H9 (cell line): ENCODE data around the gene ALOX5. TPM values are rescaled to one million over a fixed set of nuclear protein-coding genes. Genes with fewer than 3 reads are reported as not detected.

Experiments
- DNase-seq: peaks from one replicate; pipeline ENCODE4 v3.0.0-alpha.2; 2017
- H2AFZ ChIP-seq: one replicate; pipeline ENCODE4 v1.6.1; 2013; ENCODE audit warnings: mild to moderate bottlenecking, low read length, control low read depth, moderate library complexity
- H2AK5ac ChIP-seq: 2 replicates; pipeline ENCODE4 v1.6.1; 2013; ENCODE audit warnings: low read length, control low read depth, mixed read lengths; ENCODE audit not compliant: insufficient read length
- H2BK120ac ChIP-seq: one replicate; pipeline ENCODE4 v1.6.1; 2013; ENCODE audit warnings: low read depth, mild to moderate bottlenecking, low read length, control low read depth, inconsistent platforms; ENCODE audit not compliant: poor library complexity, severe bottlenecking
- H2BK12ac ChIP-seq: 2 replicates; pipeline ENCODE4 v1.6.1; 2013; ENCODE audit warnings: low read length, control low read depth, mixed read lengths, low read depth; ENCODE audit not compliant: insufficient read length
- H2BK15ac ChIP-seq: 2 replicates; pipeline ENCODE4 v1.6.1; 2013; ENCODE audit warnings: low read depth, low read length, control low read depth
- H2BK20ac ChIP-seq: one replicate; pipeline ENCODE4 v1.6.1; 2013; ENCODE audit warnings: low read depth, mild to moderate bottlenecking, low read length, control low read depth, inconsistent platforms; ENCODE audit not compliant: poor library complexity, severe bottlenecking
- H2BK5ac ChIP-seq: 2 replicates; pipeline ENCODE4 v1.6.1; 2013; ENCODE audit warnings: low read length, control low read depth, mixed read lengths; ENCODE audit not compliant: insufficient read length
- H3K14ac ChIP-seq: 2 replicates; pipeline ENCODE4 v1.6.1; 2013; ENCODE audit warnings: low read length, control low read depth; ENCODE audit not compliant: insufficient read depth
- H3K18ac ChIP-seq: 2 replicates; pipeline ENCODE4 v1.6.1; 2013; ENCODE audit warnings: low read depth, mild to moderate bottlenecking, mixed read lengths, low read length, control low read depth; ENCODE audit not compliant: insufficient read length
- H3K23ac ChIP-seq: 2 replicates; pipeline ENCODE4 v1.6.1; 2013; ENCODE audit warnings: low read length, control low read depth, mixed read lengths, low read depth; ENCODE audit not compliant: insufficient read length
- H3K23me2 ChIP-seq: 2 replicates; pipeline ENCODE4 v1.6.1; 2013; ENCODE audit warnings: low read depth, mild to moderate bottlenecking, mixed read lengths, low read length, control low read depth; ENCODE audit not compliant: insufficient read length, poor library complexity, severe bottlenecking
- H3K27ac ChIP-seq: 2 replicates; pipeline ENCODE4 v1.5.1; 2013; ENCODE audit warnings: low read length, control low read depth, mixed read lengths, low read depth; ENCODE audit not compliant: insufficient read length
- H3K27me3 ChIP-seq: 2 replicates; pipeline ENCODE4 v1.6.1; 2013; ENCODE audit warnings: low read length, control low read depth, inconsistent platforms; ENCODE audit not compliant: insufficient read depth
- H3K4ac ChIP-seq: 2 replicates; pipeline ENCODE4 v1.6.1; 2013; ENCODE audit warnings: low read depth, mild to moderate bottlenecking, control low read depth, inconsistent platforms, low read length, moderate library complexity
- H3K4me1 ChIP-seq: 2 replicates; pipeline ENCODE4 v1.6.1; 2013; ENCODE audit warnings: low read length, control low read depth, inconsistent platforms; ENCODE audit not compliant: insufficient read depth
- H3K4me2 ChIP-seq: 2 replicates; pipeline ENCODE4 v1.6.1; 2013; ENCODE audit warnings: low read length, control low read depth, mixed read lengths; ENCODE audit not compliant: insufficient read length, insufficient read depth
- H3K56ac ChIP-seq: 2 replicates; pipeline ENCODE4 v1.6.1; 2013; ENCODE audit warnings: low read depth, mild to moderate bottlenecking, mixed read lengths, low read length, control low read depth; ENCODE audit not compliant: insufficient read length
- H3K79me1 ChIP-seq: 2 replicates; pipeline ENCODE4 v1.6.1; 2013; ENCODE audit warnings: low read depth, mild to moderate bottlenecking, moderate library complexity, low read length, control low read depth, inconsistent platforms; ENCODE audit not compliant: insufficient read depth, poor library complexity, severe bottlenecking
- H3K79me2 ChIP-seq: 2 replicates; pipeline ENCODE4 v1.6.1; 2013; ENCODE audit warnings: low read length, control low read depth, inconsistent platforms; ENCODE audit not compliant: insufficient read depth
- H3K9ac ChIP-seq: 2 replicates; pipeline ENCODE4 v1.6.1; 2013; ENCODE audit warnings: low read length, control low read depth, mixed read lengths; ENCODE audit not compliant: insufficient read length; ENCODE audit errors: extremely low read depth
- H3K9me3 ChIP-seq: one replicate; pipeline ENCODE4 v1.6.1; 2013; ENCODE audit warnings: low read depth, low read length, inconsistent platforms; ENCODE audit not compliant: control insufficient read depth
- H3T11ph ChIP-seq: one replicate; pipeline ENCODE4 v1.6.1; 2013; ENCODE audit warnings: mild to moderate bottlenecking, low read length, control low read depth, inconsistent platforms
- H4K20me1 ChIP-seq: one replicate; pipeline ENCODE4 v1.6.1; 2013; ENCODE audit not compliant: control insufficient read depth, insufficient read length, insufficient read depth
- H4K5ac ChIP-seq: 2 replicates; pipeline ENCODE4 v1.6.1; 2013; ENCODE audit warnings: low read depth, mild to moderate bottlenecking, mixed read lengths, low read length, control low read depth; ENCODE audit not compliant: insufficient read length
- H4K8ac ChIP-seq: replicated peaks from 2 replicates; pipeline ENCODE4 v1.6.1; 2013; ENCODE audit warnings: low read length, control low read depth, mixed read lengths, low read depth; ENCODE audit not compliant: insufficient read length
- H4K91ac ChIP-seq: 2 replicates; pipeline ENCODE4 v1.6.1; 2013; ENCODE audit warnings: low read depth, mild to moderate bottlenecking, moderate library complexity, mixed read lengths, low read length, control low read depth; ENCODE audit not compliant: insufficient read length
- H3K27ac Mint-ChIP-seq, 3 experiments: 2 replicates in 2 of 3; 3 replicates in 1 of 3; pipeline ENCODE4 v1.8.0; 2020 to 2021; ENCODE audit warnings: mixed read lengths in 3 of 3, mild to moderate bottlenecking in 1 of 3, moderate library complexity in 1 of 3
- H3K27me3 Mint-ChIP-seq: 2 replicates; pipeline ENCODE4 v1.8.0; 2021; ENCODE audit warnings: low read depth, mild to moderate bottlenecking, moderate library complexity, mixed read lengths
- H3K36me3 Mint-ChIP-seq, 3 experiments: 2 replicates in 2 of 3; 3 replicates in 1 of 3; pipeline ENCODE4 v1.8.0; 2020 to 2021; ENCODE audit warnings: low read depth in 3 of 3, mixed read lengths in 3 of 3; ENCODE audit not compliant: insufficient read depth in 1 of 3
- H3K4me1 Mint-ChIP-seq, 2 experiments: 2 replicates each; pipeline ENCODE4 v1.8.0; 2020; ENCODE audit warnings: mixed read lengths in 2 of 2
- H3K4me3 Mint-ChIP-seq, 2 experiments: 2 replicates in 1 of 2; 3 replicates in 1 of 2; pipeline ENCODE4 v1.8.0; 2020 to 2021; ENCODE audit warnings: mild to moderate bottlenecking in 2 of 2, mixed read lengths in 2 of 2, moderate library complexity in 1 of 2
- H3K9me3 Mint-ChIP-seq, 2 experiments: 2 replicates in 1 of 2; 3 replicates in 1 of 2; pipeline ENCODE4 v1.8.0; 2020; ENCODE audit warnings: mild to moderate bottlenecking in 2 of 2, mixed read lengths in 2 of 2, moderate library complexity in 1 of 2
- WGBS: extraction: QIAGEN DNeasy Blood & Tissue Kit; methylation state at CpG from one replicate; pipeline ENCODE4 v1.1.7; 2013; ENCODE audit warnings: missing lambda C conversion rate, low lambda C conversion rate, mixed read lengths; ENCODE audit not compliant: insufficient read length; ENCODE audit errors: extremely low coverage; 5-methylcytosine and 5-hydroxymethylcytosine counted together
- total RNA-seq: library from RNA; stranded (reverse); gene quantifications from 2 replicates; pipeline ENCODE4 v1.2.1, GENCODE V29; 2021
- TF ChIP-seq, protein P1 (sequence below): fragments of 200-600 bp; sonication (generic); conservative IDR thresholded peaks from 3 replicates; pipeline ENCODE4 v1.8.0; 2021; ENCODE audit warnings: antibody characterized with exemption, mild to moderate bottlenecking

The ALOX5 gene
- total RNA-seq, 1 experiment from 2014 or later, result 3.7 TPM

DNA sequence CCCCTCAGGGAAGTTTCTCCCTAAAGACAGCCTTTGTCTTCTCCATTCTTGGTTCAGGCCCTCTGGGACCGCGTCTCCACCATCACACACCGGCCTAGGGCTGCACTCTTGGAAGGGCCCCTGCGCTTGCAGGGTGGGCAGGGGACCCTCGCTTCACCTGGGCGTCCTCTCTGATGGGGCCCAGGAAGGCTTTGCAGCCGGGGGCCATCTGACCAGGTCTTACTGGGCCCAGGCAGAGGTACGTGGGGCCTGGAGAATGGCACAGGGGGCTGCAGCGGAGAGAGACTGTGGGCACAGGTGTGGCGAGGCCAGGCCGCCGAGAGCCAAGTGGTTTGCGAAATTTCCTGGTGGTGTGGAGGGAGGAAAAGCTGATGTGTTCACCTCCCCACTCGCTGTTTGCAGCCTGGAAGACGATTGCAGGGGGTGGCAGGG is 44.4 kb downstream of the ALOX5 start:
- Mint-ChIP-seq H3K36me3 (peaks cover 0 to 4% (median 2%) of the 10 kb centered on the region in 3 experiments; a peak in 2 of 7 replicates), H3K9me3 (peaks cover 3 to 8% of the 10 kb centered on the region in 2 experiments; a peak in 3 of 5 replicates), H3K27me3 (peaks cover 22% of the 10 kb centered on the region), H3K4me1 (peaks cover 14 to 18% of the 10 kb centered on the region in 2 experiments), H3K27ac (no peak overlapping the region), H3K4me3 (peak overlapping the region; percentile 87 to 91)
- Histone ChIP-seq H3K9ac (no peak overlapping the region), H2AFZ (no peak overlapping the region), H2BK120ac (no peak overlapping the region), H3K4me1 (no peaks in the 10 kb centered on the region; the same call in 1 of the 2 replicates), H2AK5ac (no peak overlapping the region), H4K5ac (no peak overlapping the region), H3K79me1 (no peaks in the 10 kb centered on the region), H2BK20ac (no peak overlapping the region), H2BK5ac (no peak overlapping the region), H4K8ac (no peak overlapping the region), H3K9me3 (no peaks in the 10 kb centered on the region), H3K56ac (no peak overlapping the region), H3T11ph (no peak overlapping the region), H3K23ac (no peak overlapping the region), H3K27ac (no peak overlapping the region), H3K4ac (no peak overlapping the region), H2BK15ac (no peak overlapping the region), H3K27me3 (no peaks in the 10 kb centered on the region; the same call in 1 of the 2 replicates), H3K79me2 (no peaks in the 10 kb centered on the region), H4K20me1 (no peaks in the 10 kb centered on the region), H3K14ac (no peak overlapping the region), H3K23me2 (peaks cover 14% of the 10 kb centered on the region), H3K18ac (no peak overlapping the region), H4K91ac (no peak overlapping the region), H2BK12ac (no peak overlapping the region), H3K4me2 (peak overlapping the region; percentile 81)
- TF ChIP-seq, protein P1, sequence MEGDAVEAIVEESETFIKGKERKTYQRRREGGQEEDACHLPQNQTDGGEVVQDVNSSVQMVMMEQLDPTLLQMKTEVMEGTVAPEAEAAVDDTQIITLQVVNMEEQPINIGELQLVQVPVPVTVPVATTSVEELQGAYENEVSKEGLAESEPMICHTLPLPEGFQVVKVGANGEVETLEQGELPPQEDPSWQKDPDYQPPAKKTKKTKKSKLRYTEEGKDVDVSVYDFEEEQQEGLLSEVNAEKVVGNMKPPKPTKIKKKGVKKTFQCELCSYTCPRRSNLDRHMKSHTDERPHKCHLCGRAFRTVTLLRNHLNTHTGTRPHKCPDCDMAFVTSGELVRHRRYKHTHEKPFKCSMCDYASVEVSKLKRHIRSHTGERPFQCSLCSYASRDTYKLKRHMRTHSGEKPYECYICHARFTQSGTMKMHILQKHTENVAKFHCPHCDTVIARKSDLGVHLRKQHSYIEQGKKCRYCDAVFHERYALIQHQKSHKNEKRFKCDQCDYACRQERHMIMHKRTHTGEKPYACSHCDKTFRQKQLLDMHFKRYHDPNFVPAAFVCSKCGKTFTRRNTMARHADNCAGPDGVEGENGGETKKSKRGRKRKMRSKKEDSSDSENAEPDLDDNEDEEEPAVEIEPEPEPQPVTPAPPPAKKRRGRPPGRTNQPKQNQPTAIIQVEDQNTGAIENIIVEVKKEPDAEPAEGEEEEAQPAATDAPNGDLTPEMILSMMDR, result no peak
- no CpG with 5 or more reads among the region's 15 CpGs for WGBS
- DNase-seq, result no peak
